K562 (cell line): Measurements from ENCODE around the gene ZNF48. TPM values are rescaled to one million over a fixed set of nuclear protein-coding genes. Genes with fewer than 3 reads are reported as not detected.

ENCODE experiments used
- ARID1B ChIP-seq: fragments of 450-650 bp; IDR thresholded peaks from 2 replicates; pipeline ENCODE4 v1.6.1; 2016; ENCODE audit warnings: antibody characterized with exemption, mild to moderate bottlenecking, inconsistent platforms
- FOS ChIP-seq: IDR thresholded peaks from 3 replicates; pipeline ENCODE4 v1.6.1; 2011; ENCODE audit not compliant: insufficient read length; ENCODE audit errors: extremely low read depth
- GATA2 ChIP-seq: sonication (generic); formaldehyde crosslinking; IDR thresholded peaks from 2 replicates; pipeline ENCODE4 v1.4.0; 2020; ENCODE audit warnings: mild to moderate bottlenecking, missing genetic modification reagents
- HDAC6 ChIP-seq: IDR thresholded peaks from 2 replicates; pipeline ENCODE4 v1.6.1; 2012; ENCODE audit warnings: low read depth, mild to moderate bottlenecking, control low read depth, inconsistent platforms, low read length, moderate library complexity
- NRF1 ChIP-seq, 2 experiments: fragments of 450-650 bp; IDR thresholded peaks in 1 of 2; conservative IDR thresholded peaks in 1 of 2; 2 replicates each; pipeline ENCODE4 v1.6.1; 2014; ENCODE audit warnings: mild to moderate bottlenecking in 2 of 2
- NUFIP1 ChIP-seq: fragments of 450-650 bp; IDR thresholded peaks from 2 replicates; pipeline ENCODE4 v1.6.1; 2018; ENCODE audit not compliant: partially characterized antibody
- PRMT5 ChIP-seq: sonication (generic); formaldehyde crosslinking; IDR thresholded peaks from 2 replicates; pipeline ENCODE4 v1.5.0; 2020; ENCODE audit warnings: missing genetic modification reagents
- SMAD2 ChIP-seq: fragments of 150-350 bp; IDR thresholded peaks from 2 replicates; pipeline ENCODE4 v1.6.1; 2014; ENCODE audit warnings: low read depth, mild to moderate bottlenecking, low read length
- U2AF1 ChIP-seq: fragments of 200-400 bp; formaldehyde crosslinking; optimal IDR thresholded peaks from 2 replicates; pipeline ENCODE3; 2017; ENCODE audit warnings: mild to moderate bottlenecking, low read depth, low read length, moderate library complexity
- WHSC1 ChIP-seq: IDR thresholded peaks from one replicate; pipeline ENCODE4 v1.6.1; 2012; ENCODE audit warnings: low read length, control low read depth, inconsistent platforms
- ZKSCAN3 ChIP-seq: fragments of 250-450 bp; sonication (Bioruptor Pico); IDR thresholded peaks from 2 replicates; pipeline ENCODE4 v1.4.0; 2020
- ZNF143 ChIP-seq: sonication (generic); formaldehyde crosslinking; IDR thresholded peaks from 2 replicates; pipeline ENCODE4 v1.9.0; 2022; ENCODE audit warnings: mild to moderate bottlenecking, missing genetic modification reagents
- ZNF584 ChIP-seq: fragments of 200-800 bp; sonication (Bioruptor generic); IDR thresholded peaks from 2 replicates; pipeline ENCODE4 v1.6.1; 2016; ENCODE audit warnings: low read depth, mild to moderate bottlenecking, missing genetic modification characterization, missing compliant biosample characterization
- polyA plus RNA-seq, 8 experiments: library from polyadenylated mRNA; depleted of rRNA in 4 of 8; stranded (reverse) in 5 of 8; unstranded in 3 of 8; fragments of >200 nt; fragmentation: Nextera tagmentation in 2 of 8; fragmentation: Illumina TruSeq in 1 of 8; extraction: Ambion mirVana in 2 of 8; extraction: Trizol in 1 of 8; gene quantifications; 2 replicates each; pipeline versions ENCODE4 v1.2.1 to v1.2.3, GENCODE V29; 2011 to 2014; ENCODE audit warnings: inconsistent platforms in 1 of 8, missing spikeins in 1 of 8
- total RNA-seq, 7 experiments: library from RNA; depleted of rRNA in 6 of 7; stranded (reverse); fragments of >200 nt in 6 of 7; fragmentation: Illumina TruSeq in 2 of 7; extraction: Trizol in 2 of 7; gene quantifications; 2 replicates each; pipeline versions ENCODE4 v1.2.1 to v1.2.3, GENCODE V29; 2011 to 2021; ENCODE audit warnings: low replicate concordance in 1 of 7
- TF ChIP-seq, protein P1 (sequence below): fragments of 250-450 bp; sonication (Bioruptor Pico); IDR thresholded peaks from 2 replicates; pipeline ENCODE4 v1.4.0; 2020
- TF ChIP-seq, protein P2 (sequence below): fragments of 250-450 bp; sonication (Bioruptor Pico); IDR thresholded peaks from 2 replicates; pipeline ENCODE4 v1.8.0; 2022; ENCODE audit warnings: inconsistent platforms
- TF ChIP-seq, protein P3 (sequence below): fragments of 250-450 bp; sonication (Bioruptor Pico); IDR thresholded peaks from 2 replicates; pipeline ENCODE4 v1.5.0; 2022; ENCODE audit warnings: mild to moderate bottlenecking
- TF ChIP-seq, protein P4 (sequence below), 2 experiments: IDR thresholded peaks; 2 replicates each; pipeline ENCODE4 v1.6.1; 2011; ENCODE audit warnings: borderline replicate concordance in 1 of 2, control low read depth in 1 of 2, low read depth in 1 of 2, low read length in 1 of 2, mild to moderate bottlenecking in 1 of 2, mixed read lengths in 1 of 2, moderate library complexity in 1 of 2; ENCODE audit not compliant: insufficient read depth in 1 of 2, insufficient read length in 1 of 2, poor library complexity in 1 of 2, severe bottlenecking in 1 of 2; ENCODE audit errors: extremely low read depth in 1 of 2
- TF ChIP-seq, protein P5 (sequence below): fragments of 450-650 bp; IDR thresholded peaks from one replicate; pipeline ENCODE4 v1.6.1; 2018; ENCODE audit warnings: mild to moderate bottlenecking, moderate library complexity; ENCODE audit not compliant: partially characterized antibody
- TF ChIP-seq, protein P6 (sequence below): fragments of 450-650 bp; IDR thresholded peaks from 2 replicates; pipeline ENCODE4 v1.6.1; 2016; ENCODE audit warnings: borderline replicate concordance

ZNF48 gene
- total and polyA plus RNA-seq, 9 of the 15 experiments (the other 6 are each of a cell fraction or from before 2014, with no cell fraction given): 0.38 to 11.6 (median 4.7) TPM

DNA sequence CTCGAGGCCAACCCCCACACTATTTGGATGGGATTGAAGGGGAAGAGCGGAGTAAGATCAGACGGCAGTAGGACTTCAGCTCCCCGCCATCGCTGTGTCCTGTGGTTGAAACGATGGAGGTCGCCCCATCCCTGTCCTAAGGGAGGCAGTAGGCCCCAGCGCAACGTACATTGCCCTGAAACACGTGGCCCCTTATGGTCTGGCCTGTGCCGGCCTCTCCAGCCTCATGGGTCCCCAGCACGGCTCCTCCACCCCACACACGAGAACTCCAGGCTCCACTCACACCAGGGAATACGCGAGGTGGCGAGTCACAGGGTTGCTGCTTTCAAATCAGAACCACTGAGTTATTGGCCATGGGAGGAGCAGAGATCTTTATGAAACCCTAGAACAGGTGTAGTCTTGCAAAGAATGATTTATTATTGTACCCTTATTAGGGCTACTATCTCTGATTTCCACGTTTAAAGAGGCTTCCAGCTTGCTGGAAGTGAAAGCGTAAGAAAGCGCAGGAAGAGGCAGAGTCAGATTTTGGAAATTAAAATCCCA is 35.3 kb downstream of the ZNF48 start (continued):
- no peak for TF ChIP-seq SMAD2
- TF ChIP-seq ZKSCAN3 (CRISPR knock-in tag): no peak
- no peak for TF ChIP-seq NUFIP1
- TF ChIP-seq ZNF143 (CRISPR knock-in tag): no peak
- no peak for TF ChIP-seq U2AF1
- TF ChIP-seq GATA2 (CRISPR knock-in tag): no peak
- TF ChIP-seq WHSC1: no peak
- TF ChIP-seq ARID1B: no peak
- peak in 1 of 2 experiments; percentile 1 for TF ChIP-seq NRF1 (conservative IDR thresholded peaks at IDR 0.05 in 1 of 2, IDR thresholded peaks at IDR 0.05 in 1 of 2)
- TF ChIP-seq, protein P1, sequence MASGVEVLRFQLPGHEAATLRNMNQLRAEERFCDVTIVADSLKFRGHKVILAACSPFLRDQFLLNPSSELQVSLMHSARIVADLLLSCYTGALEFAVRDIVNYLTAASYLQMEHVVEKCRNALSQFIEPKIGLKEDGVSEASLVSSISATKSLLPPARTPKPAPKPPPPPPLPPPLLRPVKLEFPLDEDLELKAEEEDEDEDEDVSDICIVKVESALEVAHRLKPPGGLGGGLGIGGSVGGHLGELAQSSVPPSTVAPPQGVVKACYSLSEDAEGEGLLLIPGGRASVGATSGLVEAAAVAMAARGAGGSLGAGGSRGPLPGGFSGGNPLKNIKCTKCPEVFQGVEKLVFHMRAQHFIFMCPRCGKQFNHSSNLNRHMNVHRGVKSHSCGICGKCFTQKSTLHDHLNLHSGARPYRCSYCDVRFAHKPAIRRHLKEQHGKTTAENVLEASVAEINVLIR (CRISPR knock-in tag): no peak
- TF ChIP-seq PRMT5: no peak
- TF ChIP-seq, protein P2, sequence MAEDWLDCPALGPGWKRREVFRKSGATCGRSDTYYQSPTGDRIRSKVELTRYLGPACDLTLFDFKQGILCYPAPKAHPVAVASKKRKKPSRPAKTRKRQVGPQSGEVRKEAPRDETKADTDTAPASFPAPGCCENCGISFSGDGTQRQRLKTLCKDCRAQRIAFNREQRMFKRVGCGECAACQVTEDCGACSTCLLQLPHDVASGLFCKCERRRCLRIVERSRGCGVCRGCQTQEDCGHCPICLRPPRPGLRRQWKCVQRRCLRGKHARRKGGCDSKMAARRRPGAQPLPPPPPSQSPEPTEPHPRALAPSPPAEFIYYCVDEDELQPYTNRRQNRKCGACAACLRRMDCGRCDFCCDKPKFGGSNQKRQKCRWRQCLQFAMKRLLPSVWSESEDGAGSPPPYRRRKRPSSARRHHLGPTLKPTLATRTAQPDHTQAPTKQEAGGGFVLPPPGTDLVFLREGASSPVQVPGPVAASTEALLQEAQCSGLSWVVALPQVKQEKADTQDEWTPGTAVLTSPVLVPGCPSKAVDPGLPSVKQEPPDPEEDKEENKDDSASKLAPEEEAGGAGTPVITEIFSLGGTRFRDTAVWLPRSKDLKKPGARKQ (CRISPR knock-in tag): no peak
- no peak for TF ChIP-seq ZNF584 (CRISPR knock-in tag)
- TF ChIP-seq, protein P3, sequence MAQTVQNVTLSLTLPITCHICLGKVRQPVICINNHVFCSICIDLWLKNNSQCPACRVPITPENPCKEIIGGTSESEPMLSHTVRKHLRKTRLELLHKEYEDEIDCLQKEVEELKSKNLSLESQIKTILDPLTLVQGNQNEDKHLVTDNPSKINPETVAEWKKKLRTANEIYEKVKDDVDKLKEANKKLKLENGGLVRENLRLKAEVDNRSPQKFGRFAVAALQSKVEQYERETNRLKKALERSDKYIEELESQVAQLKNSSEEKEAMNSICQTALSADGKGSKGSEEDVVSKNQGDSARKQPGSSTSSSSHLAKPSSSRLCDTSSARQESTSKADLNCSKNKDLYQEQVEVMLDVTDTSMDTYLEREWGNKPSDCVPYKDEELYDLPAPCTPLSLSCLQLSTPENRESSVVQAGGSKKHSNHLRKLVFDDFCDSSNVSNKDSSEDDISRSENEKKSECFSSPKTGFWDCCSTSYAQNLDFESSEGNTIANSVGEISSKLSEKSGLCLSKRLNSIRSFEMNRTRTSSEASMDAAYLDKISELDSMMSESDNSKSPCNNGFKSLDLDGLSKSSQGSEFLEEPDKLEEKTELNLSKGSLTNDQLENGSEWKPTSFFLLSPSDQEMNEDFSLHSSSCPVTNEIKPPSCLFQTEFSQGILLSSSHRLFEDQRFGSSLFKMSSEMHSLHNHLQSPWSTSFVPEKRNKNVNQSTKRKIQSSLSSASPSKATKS (CRISPR knock-in tag): no peak
- TF ChIP-seq, protein P4, sequence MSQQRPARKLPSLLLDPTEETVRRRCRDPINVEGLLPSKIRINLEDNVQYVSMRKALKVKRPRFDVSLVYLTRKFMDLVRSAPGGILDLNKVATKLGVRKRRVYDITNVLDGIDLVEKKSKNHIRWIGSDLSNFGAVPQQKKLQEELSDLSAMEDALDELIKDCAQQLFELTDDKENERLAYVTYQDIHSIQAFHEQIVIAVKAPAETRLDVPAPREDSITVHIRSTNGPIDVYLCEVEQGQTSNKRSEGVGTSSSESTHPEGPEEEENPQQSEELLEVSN (IDR thresholded peaks at IDR 0.05; ENCODE audit: borderline replicate concordance in 1 of 2, extremely low read depth in 1 of 2, insufficient read depth in 1 of 2, insufficient read length in 1 of 2, low read depth in 1 of 2, low read length in 1 of 2, poor library complexity in 1 of 2, severe bottlenecking in 1 of 2): peak; percentile 78 to 91
- TF ChIP-seq FOS: no peak
- no peak for TF ChIP-seq HDAC6
- TF ChIP-seq, protein P5, sequence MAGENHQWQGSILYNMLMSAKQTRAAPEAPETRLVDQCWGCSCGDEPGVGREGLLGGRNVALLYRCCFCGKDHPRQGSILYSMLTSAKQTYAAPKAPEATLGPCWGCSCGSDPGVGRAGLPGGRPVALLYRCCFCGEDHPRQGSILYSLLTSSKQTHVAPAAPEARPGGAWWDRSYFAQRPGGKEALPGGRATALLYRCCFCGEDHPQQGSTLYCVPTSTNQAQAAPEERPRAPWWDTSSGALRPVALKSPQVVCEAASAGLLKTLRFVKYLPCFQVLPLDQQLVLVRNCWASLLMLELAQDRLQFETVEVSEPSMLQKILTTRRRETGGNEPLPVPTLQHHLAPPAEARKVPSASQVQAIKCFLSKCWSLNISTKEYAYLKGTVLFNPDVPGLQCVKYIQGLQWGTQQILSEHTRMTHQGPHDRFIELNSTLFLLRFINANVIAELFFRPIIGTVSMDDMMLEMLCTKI: no peak
- TF ChIP-seq, protein P6, sequence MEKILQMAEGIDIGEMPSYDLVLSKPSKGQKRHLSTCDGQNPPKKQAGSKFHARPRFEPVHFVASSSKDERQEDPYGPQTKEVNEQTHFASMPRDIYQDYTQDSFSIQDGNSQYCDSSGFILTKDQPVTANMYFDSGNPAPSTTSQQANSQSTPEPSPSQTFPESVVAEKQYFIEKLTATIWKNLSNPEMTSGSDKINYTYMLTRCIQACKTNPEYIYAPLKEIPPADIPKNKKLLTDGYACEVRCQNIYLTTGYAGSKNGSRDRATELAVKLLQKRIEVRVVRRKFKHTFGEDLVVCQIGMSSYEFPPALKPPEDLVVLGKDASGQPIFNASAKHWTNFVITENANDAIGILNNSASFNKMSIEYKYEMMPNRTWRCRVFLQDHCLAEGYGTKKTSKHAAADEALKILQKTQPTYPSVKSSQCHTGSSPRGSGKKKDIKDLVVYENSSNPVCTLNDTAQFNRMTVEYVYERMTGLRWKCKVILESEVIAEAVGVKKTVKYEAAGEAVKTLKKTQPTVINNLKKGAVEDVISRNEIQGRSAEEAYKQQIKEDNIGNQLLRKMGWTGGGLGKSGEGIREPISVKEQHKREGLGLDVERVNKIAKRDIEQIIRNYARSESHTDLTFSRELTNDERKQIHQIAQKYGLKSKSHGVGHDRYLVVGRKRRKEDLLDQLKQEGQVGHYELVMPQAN: 0 out of 2 replicates have a peak, but pooled peaks have one; percentile 35
